ENCODE data around the gene CTNNA3. TPM values are rescaled to one million over a fixed set of nuclear protein-coding genes. Genes with fewer than 3 reads are reported as not detected.

CTNNA3 gene
- total RNA-seq, 1 donor from 2014 or later = not detected

- TF ChIP-seq CTCF (IDR thresholded peaks at IDR 0.05; ENCODE audit: insufficient read depth, low read length, severe bottlenecking) = no peak
- FAIRE-seq = no peak
- H3K4me3 ChIP-seq (ENCODE audit: low read depth, low read length) = no peak overlapping the region
- DNase-seq (ENCODE audit: low read depth) = no peak
- H3K27me3 ChIP-seq (ENCODE audit: control insufficient read depth, insufficient read depth, low read length) = no peaks in the 10 kb centered on the region
- no peaks in the 10 kb centered on the region for H3K36me3 ChIP-seq (ENCODE audit: control insufficient read depth, insufficient read depth, low read length)
These were observed 978.6 kb downstream of the CTNNA3 start for GRCh38 chr10:66717231-66717981.

DNA sequence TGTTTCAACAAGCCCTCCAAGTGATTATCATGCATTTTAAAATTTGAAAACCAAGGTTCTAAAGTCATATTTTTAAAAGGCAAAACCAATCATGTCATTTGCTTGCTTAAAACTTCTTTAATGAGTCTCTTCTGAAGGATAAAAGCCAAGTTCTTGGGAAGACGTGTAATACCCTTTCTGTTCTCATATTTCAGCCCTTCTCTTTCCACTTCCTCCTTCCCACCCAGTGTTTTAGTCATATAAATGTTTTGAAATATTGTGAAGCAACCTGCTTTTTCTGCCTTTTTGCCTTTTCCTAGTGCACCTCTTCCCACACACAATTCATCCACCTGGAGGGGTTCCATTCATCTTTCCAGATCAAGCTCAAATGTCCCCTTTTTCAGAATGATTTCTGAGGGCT lies 981.3 kb downstream of the CTNNA3 start:
- no peaks in the 10 kb centered on the region for H3K36me3 ChIP-seq (ENCODE audit: control insufficient read depth, insufficient read depth, low read length)
- TF ChIP-seq CTCF (IDR thresholded peaks at IDR 0.05; ENCODE audit: insufficient read depth, low read length, severe bottlenecking) = no peak
- peak; percentile 67 for DNase-seq (ENCODE audit: low read depth)
- no peak for FAIRE-seq
- no peaks in the 10 kb centered on the region for H3K27me3 ChIP-seq (ENCODE audit: control insufficient read depth, insufficient read depth, low read length)
- H3K4me3 ChIP-seq (ENCODE audit: low read depth, low read length) = no peak overlapping the region

DNA sequence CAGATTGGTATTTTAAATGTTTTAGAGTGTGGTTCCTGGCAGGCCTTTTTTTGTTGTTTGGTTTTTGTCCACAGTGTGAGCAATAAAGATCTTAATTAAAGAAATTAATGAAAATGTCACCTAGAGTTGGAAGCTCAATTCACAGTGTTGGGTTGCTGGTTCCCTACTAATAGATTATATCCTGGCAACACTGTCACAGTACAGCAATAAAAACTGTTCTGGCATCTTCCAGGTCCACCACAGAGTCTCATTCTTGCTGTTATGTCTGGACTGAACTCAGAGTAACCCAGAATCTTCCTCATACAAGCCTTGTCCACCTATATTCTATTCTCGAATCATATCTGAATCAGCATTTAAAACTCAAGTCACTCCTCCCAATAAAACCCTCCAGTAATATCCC lies 982.6 kb downstream of the CTNNA3 start:
- no peak for DNase-seq (ENCODE audit: low read depth)
- FAIRE-seq = no peak
- Histone ChIP-seq H3K4me3 (ENCODE audit: low read depth, low read length) (no peak overlapping the region), H3K36me3 (ENCODE audit: control insufficient read depth, insufficient read depth, low read length) (no peaks in the 10 kb centered on the region), H3K27me3 (ENCODE audit: control insufficient read depth, insufficient read depth, low read length) (no peaks in the 10 kb centered on the region)
- no peak for TF ChIP-seq CTCF (IDR thresholded peaks at IDR 0.05; ENCODE audit: insufficient read depth, low read length, severe bottlenecking)

DNA sequence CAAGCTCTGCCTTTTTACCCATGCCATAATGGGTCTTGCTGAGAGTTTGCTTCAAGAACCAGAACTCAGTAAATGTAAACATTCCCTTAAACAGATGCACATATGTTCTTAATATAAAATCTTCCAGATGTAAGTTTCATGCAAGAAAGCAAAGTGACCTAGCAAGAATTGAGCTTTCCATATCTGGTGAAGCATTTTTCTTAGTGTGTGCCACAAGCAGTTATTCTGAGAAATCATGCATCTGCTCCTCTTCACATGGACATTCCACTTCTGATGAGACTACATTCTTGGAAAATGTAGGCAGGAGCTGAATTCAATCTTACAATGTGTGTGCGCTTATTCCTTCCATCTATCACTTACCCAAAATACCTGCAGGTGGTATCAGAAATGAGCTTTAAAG lies 997.9 kb downstream of the CTNNA3 start:
- Histone ChIP-seq H3K27me3 (ENCODE audit: control insufficient read depth, insufficient read depth, low read length) (no peaks in the 10 kb centered on the region), H3K36me3 (ENCODE audit: control insufficient read depth, insufficient read depth, low read length) (no peaks in the 10 kb centered on the region), H3K4me3 (ENCODE audit: low read depth, low read length) (no peak overlapping the region)
- no peak for TF ChIP-seq CTCF (IDR thresholded peaks at IDR 0.05; ENCODE audit: insufficient read depth, low read length, severe bottlenecking)
- FAIRE-seq (no peak), DNase-seq (ENCODE audit: low read depth) (no peak)

DNA sequence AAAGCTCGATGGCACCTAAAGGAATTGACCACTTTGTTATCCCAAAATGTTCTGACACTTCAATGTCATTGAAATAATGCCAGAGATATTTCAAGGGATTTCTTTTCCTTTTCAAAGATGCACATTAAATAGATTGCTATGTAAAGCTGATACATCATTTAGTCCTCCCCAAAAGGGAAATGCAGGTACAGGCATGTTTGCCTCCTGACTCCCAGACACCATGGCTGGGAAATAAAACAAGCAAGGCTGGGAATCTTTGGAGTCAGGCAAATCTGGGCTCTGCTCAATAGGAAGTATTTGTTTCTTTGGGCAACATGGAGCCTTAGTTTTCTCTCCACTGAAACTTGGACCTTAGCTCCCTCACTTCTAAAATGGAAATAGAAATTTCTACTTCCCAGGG lies 1000.9 kb downstream of the CTNNA3 start:
- DNase-seq (ENCODE audit: low read depth) (peak; percentile 88), FAIRE-seq (no peak)
- no peak for TF ChIP-seq CTCF (IDR thresholded peaks at IDR 0.05; ENCODE audit: insufficient read depth, low read length, severe bottlenecking)
- H3K4me3 ChIP-seq (ENCODE audit: low read depth, low read length) = no peak overlapping the region
- no peaks in the 10 kb centered on the region for H3K27me3 ChIP-seq (ENCODE audit: control insufficient read depth, insufficient read depth, low read length)
- H3K36me3 ChIP-seq (ENCODE audit: control insufficient read depth, insufficient read depth, low read length) = no peaks in the 10 kb centered on the region

- no peak overlapping the region for H3K4me3 ChIP-seq (ENCODE audit: low read depth, low read length)
- TF ChIP-seq CTCF (IDR thresholded peaks at IDR 0.05; ENCODE audit: insufficient read depth, low read length, severe bottlenecking) = no peak
- no peak for DNase-seq (ENCODE audit: low read depth)
- FAIRE-seq = no peak
- no peaks in the 10 kb centered on the region for H3K27me3 ChIP-seq (ENCODE audit: control insufficient read depth, insufficient read depth, low read length)
- no peaks in the 10 kb centered on the region for H3K36me3 ChIP-seq (ENCODE audit: control insufficient read depth, insufficient read depth, low read length)
These were observed 1011.4 kb downstream of the CTNNA3 start for GRCh38 chr10:66684581-66684980.
